GM19452 (cell line): ENCODE measurements around the gene LBHD1.
"Not testable (repeated sequence)": the region's sequence is repeated elsewhere in the genome, so short reads cannot be mapped to it uniquely, and the experiment has no call there.

Experiments used
- ATAC-seq: cut with Tn5 transposase; IDR thresholded peaks from one replicate; pipeline ENCODE4 v1.9.1; 2021; ENCODE audit not compliant: unreplicated experiment

LBHD1 gene

DNA sequence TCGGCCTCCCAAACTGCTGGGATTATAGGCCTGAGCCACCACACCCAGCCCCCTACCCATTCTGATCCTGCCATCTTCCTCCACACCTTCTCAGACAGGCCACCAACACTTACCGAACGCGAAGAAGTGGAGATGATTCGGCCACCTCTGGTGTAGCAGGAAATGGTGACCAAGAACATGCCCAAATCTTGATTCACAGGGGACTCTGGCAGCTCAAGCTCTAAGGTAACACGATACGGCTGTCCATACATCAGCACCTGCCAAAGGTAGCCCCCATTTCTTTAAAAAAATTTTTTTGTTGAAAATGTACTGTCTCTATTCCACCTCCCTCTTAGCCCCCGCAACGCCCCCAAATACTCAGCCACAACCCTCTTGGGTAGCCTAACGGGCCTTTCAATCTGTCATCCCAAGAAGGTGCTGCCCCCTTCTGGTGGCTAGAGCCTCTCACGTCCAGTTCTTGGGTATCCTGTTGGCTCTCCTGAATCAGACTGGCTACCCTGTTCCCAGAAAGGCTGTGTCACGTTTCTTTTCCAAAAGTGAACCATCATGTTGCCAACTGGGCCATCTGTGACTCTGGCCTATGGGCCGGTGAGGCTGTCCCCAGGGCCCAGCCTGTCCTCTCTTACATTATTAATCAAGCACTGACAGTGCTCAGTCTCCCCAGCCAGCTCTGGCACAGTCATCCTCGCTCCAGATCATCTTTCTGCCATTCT lies 22.5 kb upstream of the LBHD1 start:
- no peak for ATAC-seq

DNA sequence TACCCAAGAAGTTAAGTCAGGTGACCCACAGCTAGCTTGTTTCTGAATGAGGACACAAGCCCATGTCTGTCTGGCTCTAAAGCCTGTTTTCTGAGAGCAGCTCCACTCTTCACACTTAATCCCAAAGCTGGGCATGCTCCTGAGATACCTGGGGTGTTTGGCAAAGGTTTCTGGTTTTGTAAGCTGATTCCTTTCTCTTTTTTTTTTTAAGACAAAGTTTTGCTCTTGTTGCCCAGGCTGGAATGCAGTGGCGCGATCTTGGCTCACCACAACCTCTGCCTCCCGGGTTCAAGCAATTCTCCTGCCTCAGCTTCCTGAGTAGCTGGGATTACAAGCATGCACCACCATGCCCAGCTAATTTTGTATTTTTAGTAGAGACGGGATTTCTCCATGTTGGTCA lies 21.6 kb upstream of the LBHD1 start:
- ATAC-seq: not testable (repeated sequence)

DNA sequence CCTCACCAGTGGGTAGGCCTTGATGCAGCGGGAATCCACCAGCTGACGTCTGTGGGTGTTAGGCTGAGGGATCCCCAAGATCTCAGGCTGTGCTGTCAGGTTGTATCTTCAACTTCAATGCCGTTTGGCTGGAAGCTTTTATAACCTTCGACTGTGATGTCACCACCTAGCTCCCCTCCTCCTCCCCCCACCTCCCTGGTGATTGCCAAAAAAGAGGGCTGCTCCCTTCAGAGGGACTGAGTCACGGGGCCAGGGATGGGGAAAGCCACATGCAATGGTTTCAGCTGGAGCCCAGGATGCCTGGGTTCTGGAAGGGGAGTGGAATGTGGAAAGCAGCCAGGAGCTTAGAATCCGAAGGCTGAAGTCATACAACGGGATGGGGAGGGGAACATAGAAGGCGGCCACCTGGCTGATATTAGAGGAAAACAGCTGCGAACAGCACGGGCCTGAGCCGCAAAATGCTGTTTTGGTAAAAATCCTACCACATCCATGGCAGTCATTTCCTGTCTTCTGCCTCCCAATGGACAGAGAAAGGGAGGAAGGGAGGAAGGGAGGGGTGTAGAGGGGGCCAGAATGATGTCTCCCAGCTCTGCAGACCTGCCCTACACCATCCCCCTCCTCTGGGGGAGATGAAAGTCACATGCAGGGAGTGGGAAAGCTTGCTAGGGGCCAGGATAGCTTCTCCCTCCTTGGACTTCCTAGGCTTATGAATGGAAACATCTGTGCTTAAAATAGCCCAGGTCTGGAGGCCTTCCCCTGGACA lies 17.5 kb upstream of the LBHD1 start, which contains the start of gene LRRN4CL:
Gene LRRN4CL, minus strand, starts transcription at position 110 of the 763 bp plus-strand sequence. CDS start 1,022 bp downstream, outside the sequence.
- no peak for ATAC-seq

DNA sequence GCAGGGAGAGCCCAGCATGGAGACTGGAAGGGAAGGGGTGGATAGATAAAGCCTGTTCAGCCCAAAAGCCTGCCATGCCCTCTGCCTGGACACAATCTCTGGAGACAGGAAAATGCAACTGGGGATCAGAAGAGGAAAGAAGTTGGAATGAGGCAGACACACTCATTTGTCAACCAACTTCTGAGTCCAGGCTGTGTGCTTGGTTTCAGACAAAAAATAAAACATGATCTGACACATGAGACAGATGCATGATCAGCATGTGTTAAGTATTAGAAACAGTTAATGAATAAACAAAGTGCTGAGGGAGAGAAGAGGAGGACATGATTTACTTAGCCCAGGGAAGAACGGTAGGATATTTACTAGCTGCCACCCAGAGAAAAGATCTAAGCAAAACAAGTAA lies 16.4 kb upstream of the LBHD1 start:
- ATAC-seq: no peak

DNA sequence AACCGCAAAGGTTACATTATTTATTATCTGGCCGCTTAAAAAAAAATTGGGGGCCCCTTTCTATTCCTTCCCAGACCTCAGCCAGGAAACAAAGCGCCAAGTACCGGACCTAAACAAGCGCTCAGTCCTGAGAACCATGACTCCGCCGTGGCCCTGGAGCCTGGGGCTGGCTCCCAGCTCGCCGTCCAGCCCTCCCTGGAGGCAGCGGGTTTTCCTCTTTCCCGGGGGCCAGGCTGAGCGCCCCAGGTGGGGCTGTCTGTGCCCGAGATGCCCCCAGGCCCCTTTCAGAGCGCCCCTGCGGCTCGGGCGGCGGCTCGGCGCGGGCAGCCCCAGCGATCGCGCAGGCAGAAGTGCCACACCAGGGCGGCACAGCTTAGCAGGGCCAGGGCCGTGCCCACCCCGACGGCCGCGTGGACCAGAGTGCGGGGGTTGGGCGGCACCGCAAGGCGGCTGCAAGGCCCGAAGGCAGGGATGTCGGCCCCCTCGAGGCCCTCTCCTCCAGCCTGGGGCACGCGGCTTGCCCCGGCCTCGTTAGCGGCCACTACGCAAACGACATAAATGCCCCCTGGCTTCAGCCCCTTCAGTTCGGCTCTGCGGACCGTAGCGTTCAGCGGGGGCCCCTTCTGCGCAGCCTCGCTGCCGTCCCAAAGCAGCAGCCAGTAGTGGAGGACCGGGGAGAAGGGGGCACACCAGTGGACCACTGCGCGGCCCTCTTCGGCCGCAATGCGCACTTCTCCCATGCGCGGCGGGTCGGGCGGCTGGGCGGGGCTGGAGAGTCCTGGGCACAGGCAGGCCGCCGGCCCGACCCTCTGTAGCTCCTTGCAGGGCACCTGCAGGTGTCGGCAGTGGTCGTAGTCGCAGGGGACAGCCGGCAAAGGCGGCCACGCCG lies 15.7 kb upstream of the LBHD1 start:
- no peak for ATAC-seq

DNA sequence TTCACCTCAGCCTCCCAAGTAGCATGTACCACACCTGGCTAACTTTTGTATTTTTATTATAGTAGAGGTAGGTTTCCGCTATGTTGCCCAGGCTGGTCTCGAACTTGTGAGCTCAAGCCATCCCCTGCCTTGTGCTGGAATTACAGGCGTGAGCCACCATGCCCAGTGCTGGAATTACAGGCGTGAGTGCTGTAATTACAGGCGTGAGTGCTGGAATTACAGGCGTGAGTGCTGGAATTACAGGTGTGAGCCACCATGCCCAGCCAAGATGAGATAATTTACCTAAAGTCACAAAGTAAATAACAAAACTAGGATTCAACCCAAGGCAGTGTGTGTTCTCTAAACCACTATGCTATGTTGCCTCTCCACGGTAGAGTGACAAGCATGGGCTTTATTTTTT lies 10.5 kb upstream of the LBHD1 start:
- ATAC-seq: no peak

DNA sequence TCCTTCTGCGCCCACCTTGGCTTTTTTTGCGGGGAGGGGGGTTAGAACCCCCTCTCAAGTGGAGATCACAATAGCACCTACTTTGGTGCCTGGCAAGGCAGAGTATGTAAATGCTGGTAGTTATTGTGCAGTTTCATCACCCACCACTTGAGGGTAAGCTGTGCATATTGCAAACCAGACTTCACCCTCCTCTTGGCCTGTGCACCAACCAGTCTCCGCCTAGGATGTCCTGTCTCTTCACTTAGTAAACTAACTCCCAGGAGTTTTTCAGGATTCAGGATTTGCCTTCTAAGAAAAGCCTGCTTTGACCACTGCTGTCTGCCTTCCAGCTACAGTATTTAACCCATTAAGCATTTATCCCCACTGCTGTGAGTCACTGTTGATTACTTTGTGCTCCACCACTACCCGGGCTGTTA lies 8.8 kb upstream of the LBHD1 start:
- ATAC-seq: no peak

DNA sequence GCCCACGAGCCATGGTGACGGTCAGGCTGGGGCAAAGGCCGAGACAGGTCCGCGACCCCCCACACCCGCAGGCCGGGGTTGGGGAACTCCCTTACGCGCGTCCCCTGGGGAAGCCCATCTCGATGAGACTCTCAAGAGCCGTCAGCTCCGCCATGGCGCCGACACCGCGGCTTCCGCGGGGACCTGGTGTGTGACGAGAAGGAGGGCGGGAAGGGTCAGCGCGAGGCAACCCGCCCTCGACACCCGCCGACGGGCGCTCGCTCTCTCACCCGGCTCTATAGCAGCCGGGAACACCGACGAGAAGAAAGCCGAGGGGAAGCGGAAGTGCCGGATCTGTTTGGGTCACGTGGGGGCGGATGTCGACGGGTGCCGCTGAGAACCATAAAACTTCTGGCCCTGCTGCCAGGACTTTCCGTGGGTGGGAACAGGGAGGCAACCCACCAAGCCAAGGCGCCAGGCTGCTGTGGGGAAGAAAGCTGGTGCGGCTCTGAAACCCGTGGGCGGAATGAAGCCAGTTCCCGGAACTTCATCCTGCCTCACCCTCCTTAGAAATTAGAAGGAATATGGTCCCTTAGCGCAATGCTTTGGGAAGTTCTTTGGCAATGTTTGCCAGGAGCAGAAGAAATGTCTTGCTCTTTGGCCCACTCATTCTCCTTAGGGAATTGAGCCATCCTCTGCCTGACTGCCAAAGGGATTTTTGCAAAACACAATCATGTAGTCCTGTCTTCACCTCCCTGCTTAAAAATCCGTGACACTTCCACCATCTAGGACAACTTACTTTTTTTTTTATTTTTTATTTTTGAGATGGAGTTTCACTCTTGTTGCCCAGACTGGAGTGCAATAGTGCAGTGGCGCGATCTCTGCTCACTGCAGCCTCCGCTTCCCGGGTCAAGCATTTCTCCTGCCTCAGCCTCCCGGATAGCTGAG lies 7.0 kb upstream of the LBHD1 start, which contains the start of gene UBXN1:
Gene UBXN1, minus strand, starts transcription at position 304 of the 927 bp plus-strand sequence. Its CDS starts 150 bp downstream, at position 154.
- ATAC-seq: peak; percentile 71

DNA sequence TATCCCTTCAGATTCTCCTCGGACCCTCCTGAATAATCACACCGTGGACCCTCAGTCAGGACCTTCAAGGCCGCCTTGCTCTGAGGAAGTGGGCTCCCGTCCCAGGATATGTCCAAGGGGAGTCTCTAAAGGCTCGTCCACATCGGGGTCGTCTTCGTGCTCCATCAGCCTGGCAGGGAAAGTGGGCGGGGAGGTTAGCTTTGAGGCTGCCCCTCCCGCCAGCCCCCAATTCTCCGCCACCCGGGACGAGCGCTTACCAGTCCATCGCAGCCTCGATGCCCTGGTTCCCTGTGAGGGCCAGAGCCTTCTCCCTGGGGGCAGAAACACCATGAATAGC lies 6.3 kb upstream of the LBHD1 start:
- ATAC-seq: no peak

DNA sequence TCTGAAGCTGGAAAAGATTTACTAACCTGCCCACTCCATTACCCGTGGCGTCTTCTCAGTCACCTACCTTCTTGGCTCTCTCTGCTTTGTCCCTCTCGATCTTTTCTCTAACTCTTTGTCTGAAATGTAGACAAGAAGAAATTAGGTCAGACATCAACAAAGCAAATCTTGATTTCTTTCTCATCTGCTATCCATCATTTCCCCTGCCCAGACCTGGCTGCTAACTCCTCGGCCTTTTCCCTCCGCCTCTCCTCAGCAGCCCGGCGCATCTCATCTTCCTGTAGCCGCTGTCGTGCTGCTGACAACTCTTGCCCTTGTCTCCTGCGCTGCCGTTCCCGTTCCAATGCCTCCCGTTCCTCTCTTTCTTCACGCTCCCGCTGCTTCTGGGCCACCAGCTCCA lies 5.6 kb upstream of the LBHD1 start:
- ATAC-seq: no peak

DNA sequence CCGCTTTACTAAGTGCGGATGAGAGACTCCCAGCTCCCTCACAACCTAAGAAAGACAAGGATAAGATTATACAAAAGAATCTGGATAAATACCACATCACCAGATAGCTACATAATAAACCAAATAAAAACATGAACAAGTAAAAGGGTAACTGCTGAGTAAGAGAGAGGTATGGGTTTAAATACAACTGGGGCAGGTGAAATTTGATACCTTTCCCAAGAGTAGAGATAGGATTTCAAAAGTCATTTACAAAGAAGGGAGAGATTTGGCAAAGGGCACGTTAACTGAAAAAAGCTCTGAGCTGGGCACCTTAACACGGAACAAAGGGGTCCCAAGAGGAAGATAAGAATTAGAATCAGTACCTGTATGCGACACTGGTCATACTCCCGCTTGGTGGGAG lies 5.1 kb upstream of the LBHD1 start:
- ATAC-seq: no peak

DNA sequence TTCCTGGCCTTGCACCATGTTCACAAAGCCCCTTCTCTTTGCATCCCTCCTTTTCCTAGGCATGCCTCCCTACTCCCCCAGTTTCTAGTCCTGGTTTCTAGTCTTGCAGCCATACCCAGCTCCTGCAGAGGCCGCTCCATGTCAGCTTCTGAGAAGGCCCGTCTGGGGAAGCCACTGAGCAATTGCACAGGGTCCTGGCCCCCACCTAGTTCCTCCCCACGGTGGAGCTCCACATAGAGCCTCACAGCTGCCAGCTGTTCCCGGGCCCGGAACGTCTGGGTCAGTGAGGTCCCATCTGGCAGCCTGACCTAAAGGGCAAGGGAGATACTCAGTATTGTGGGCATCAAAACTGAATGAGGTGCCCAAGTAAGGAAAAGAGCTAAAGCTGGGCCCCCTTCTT lies 4.6 kb upstream of the LBHD1 start:
- no peak for ATAC-seq

DNA sequence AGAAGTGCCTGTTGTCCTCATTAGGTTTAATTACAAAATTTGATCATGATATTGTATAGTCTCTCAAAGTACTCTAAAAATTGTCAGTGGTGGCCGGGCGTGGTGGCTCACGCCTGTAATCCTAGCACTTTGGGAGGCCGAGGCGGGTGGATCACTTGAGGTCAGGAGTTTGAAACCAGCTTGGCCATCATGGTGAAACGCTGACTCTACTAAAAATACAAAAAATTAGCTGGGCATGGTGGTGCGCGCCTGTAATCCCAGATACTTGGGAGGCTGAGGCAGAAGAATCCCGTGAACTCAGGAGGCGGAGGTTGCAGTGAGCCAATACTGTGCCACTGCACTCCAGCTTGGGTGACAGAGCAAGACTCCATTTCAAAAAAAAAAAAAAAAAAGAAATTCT lies 3.3 kb upstream of the LBHD1 start:
- not testable (repeated sequence) for ATAC-seq

DNA sequence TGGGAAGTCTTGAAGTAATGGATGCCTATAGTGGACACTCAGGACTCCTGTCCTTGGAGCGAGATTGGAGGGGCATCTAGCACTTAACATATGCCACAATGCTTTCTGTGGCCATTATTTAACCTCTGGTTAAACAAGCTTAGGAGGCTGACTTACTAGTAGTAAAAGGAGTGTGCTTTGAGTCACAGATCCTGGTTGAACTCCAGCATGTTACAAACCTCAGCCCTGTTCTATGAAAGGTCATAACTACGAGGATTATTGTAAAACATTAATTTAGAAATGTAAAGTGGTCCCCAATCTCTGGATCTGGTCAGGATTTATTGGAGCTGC lies 1.1 kb upstream of the LBHD1 start:
- no peak for ATAC-seq

DNA sequence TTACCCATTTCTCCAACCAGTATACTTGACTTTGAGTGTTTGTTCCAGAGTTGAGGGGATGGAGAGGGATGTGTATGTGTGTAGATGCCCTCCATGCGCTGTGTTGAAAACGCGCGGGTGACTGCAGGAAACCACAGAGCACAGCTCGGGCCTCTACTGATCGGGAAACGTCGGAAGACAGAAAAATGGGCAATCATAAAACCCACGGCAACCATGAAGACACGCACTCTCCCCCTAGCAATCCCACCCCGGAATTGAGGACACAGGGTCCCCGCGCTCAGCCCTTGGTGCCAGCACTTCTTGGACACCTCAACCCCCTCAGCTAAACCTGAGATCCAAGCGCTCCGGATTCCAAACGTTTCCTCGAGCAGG lies 845 bp downstream of the LBHD1 start:
- ATAC-seq: no peak

DNA sequence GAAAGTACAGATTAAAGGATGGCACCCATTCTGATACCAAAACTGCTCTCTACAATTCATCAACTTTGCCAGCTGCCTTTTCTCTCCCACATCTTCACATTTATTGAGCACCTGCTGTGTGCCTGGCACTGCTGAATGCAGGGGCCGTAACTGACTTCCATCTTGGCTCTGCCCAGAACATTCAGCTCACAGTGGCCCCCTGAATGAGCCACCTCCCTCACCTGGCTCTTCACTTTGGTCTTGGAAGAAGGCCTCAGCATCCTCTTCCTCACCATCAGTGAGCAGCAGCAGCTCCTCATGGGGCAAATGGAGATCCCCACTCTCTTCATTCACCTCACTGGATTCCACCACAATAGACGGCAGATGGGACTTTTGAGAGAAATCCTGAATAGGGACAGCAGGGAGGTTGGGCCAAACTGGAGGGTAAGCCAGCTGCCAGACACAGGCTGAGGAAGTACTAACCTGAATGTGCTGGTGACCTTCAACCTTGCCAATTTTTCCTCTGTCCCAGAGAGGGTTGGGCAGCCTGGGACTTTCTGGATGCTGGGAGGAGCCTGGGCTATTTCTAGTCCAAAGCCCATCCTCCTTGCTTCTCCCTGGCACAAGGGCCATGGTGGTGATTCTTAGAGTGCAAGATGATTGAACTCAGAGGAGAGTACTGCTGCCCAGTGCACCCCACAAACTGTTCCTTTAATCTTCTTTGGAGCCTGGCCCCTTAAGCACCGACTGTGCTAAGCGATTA lies 2.5 kb downstream of the LBHD1 start:
- no peak for ATAC-seq

DNA sequence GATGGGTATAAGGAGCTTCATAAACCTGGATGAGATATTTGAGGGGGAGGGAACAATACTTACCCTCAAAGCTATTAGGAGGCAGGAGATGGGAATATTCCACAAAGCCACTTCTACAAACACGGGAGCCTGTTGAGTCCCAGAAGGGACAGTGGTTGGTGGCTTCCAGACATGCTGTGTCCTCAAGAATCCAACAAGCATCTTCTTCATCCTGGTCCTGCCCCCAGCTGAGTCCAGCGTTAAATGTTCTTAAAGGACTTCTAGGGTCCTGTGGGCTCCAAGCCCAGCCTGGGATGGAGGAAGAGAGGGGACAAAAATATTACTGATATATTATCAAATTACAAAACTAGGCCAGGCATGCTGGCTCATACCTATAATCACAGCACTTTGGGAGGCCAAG lies 4.6 kb downstream of the LBHD1 start:
- ATAC-seq: no peak

DNA sequence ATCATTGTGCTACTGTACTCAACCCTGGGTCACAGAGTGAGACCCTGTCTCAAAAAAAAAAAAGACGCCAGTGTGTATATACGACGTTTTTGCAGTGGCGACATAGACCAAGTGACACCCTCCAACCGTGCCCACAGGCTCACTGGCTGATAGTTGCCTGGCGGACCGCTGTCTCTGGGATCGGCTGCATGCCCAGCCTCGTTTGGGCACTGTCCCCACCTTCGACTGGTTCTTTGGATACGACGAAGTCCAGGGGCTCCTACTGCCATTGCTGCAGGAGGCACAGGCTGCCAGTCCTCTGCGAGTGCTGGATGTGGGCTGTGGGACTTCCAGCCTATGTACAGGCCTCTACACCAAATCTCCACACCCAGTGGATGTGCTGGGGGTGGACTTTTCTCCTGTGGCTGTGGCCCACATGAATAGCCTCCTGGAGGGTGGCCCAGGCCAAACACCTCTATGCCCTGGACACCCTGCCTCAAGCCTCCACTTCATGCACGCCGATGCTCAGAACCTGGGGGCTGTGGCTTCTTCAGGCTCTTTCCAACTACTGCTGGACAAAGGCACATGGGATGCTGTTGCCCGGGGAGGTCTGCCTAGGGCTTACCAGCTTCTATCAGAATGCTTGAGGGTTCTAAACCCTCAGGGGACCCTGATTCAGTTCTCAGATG lies 5.7 kb downstream of the LBHD1 start:
- ATAC-seq: no peak

DNA sequence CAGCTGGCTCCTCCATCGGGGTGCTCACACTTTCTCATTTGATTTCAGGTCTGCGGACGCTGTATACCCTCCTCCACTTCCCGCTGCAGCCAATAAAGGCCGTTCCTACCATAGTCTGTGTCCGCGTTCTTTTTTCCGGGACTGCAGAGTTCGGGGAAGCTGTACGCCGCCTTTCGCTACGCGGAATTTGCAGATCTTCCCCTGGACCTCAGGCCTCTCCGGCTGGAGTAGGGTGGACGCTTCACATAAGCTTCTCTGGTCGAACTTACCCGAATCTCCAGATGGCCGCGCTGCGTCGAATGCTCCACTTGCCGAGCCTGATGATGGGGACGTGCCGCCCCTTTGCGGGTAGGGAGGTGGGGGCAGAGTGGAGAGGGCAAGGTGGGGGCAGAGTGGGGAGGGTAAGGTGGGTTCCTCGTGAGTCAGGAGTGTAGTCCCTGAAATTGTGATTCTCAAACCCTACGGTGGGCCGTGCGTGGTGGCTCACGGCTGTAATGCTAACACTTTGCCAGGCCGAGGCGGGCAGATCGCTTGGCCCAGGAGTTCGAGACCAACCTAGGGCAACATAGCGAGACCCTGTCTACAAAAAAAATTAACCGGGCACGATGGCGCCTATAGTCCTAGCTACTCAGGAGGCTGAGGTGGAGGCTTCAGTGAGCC lies 6.3 kb downstream of the LBHD1 start:
- ATAC-seq: no peak
